ENCODE data around the gene SLC39A7.

DNA sequence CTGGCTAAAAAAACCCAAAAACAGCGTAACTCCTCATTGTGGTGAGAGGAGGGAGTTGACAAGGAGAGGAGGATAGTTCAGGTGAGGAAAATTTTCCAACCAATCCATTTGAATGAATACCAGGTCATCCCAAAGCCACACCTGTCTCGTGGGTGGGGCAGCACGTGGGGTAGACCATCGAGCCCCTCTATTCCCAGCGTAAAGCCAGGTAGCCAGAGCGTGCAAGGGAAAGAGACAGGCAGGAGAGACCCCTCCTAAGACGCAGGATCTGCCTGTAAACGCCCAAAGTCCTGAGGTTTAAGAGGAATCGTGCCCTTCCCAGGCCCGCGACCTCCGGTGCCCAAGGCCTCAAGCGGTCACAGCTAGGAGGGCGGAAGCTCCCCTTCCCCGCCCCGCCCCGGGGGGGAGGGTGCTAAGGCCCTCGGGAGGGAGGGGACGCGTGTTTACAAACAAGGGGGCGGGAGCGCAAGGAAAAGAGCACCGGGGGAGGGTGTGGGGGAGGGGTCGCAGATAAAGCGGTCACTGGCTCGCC lies 914 bp upstream of the SLC39A7 start:
- TF ChIP-seq, protein P1, sequence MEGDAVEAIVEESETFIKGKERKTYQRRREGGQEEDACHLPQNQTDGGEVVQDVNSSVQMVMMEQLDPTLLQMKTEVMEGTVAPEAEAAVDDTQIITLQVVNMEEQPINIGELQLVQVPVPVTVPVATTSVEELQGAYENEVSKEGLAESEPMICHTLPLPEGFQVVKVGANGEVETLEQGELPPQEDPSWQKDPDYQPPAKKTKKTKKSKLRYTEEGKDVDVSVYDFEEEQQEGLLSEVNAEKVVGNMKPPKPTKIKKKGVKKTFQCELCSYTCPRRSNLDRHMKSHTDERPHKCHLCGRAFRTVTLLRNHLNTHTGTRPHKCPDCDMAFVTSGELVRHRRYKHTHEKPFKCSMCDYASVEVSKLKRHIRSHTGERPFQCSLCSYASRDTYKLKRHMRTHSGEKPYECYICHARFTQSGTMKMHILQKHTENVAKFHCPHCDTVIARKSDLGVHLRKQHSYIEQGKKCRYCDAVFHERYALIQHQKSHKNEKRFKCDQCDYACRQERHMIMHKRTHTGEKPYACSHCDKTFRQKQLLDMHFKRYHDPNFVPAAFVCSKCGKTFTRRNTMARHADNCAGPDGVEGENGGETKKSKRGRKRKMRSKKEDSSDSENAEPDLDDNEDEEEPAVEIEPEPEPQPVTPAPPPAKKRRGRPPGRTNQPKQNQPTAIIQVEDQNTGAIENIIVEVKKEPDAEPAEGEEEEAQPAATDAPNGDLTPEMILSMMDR (IDR thresholded peaks at IDR 0.05; ENCODE audit: borderline replicate concordance, extremely low read depth, low read length, poor library complexity, severe bottlenecking), result no peak
- TF ChIP-seq EZH2 (IDR thresholded peaks at IDR 0.05; ENCODE audit: borderline replicate concordance, low read depth, low read length, severe bottlenecking), result no peak

All from DND-41 (cell line).